GM23248 (cell line): Measurements from ENCODE around the gene ZNF8. TPM values are rescaled to one million over a fixed set of nuclear protein-coding genes. Genes with fewer than 3 reads are reported as not detected.

ENCODE experiments used
- DNase-seq: peaks from one replicate; pipeline ENCODE4 v3.0.0-alpha.2; 2015
- H2AFZ ChIP-seq: fragments of 200-600 bp; sonication (generic); 2 replicates; pipeline ENCODE4 v1.6.1; 2016; ENCODE audit warnings: antibody characterized with exemption
- H3F3A ChIP-seq: fragments of 200-600 bp; sonication (generic); 2 replicates; pipeline ENCODE4 v1.6.1; 2016; ENCODE audit warnings: mild to moderate bottlenecking, antibody characterized with exemption, mixed run types; ENCODE audit not compliant: insufficient read depth
- H3K27ac ChIP-seq: fragments of 200-600 bp; sonication (generic); 2 replicates; pipeline ENCODE4 v1.5.1; 2016; ENCODE audit warnings: mild to moderate bottlenecking
- H3K27me3 ChIP-seq: fragments of 200-600 bp; sonication (generic); replicated peaks from 2 replicates; pipeline ENCODE4 v1.6.1; 2016; ENCODE audit warnings: mild to moderate bottlenecking; ENCODE audit not compliant: insufficient read depth
- H3K36me3 ChIP-seq: fragments of 200-600 bp; sonication (generic); 2 replicates; pipeline ENCODE4 v1.6.1; 2016; ENCODE audit warnings: low read depth, mild to moderate bottlenecking
- H3K4me1 ChIP-seq: fragments of 200-600 bp; sonication (generic); 2 replicates; pipeline ENCODE4 v1.6.1; 2016; ENCODE audit warnings: mild to moderate bottlenecking; ENCODE audit not compliant: insufficient read depth
- H3K4me2 ChIP-seq: fragments of 200-600 bp; sonication (generic); one replicate; pipeline ENCODE4 v1.6.1; 2016; ENCODE audit warnings: mild to moderate bottlenecking; ENCODE audit not compliant: unreplicated experiment
- H3K4me3 ChIP-seq: fragments of 200-600 bp; sonication (generic); 2 replicates; pipeline ENCODE4 v1.5.1; 2016; ENCODE audit warnings: mild to moderate bottlenecking
- H3K79me2 ChIP-seq: fragments of 200-600 bp; sonication (generic); 2 replicates; pipeline ENCODE4 v1.6.1; 2016; ENCODE audit warnings: mild to moderate bottlenecking; ENCODE audit not compliant: insufficient read depth
- H3K9ac ChIP-seq: fragments of 200-600 bp; sonication (generic); 2 replicates; pipeline ENCODE4 v1.6.1; 2016; ENCODE audit warnings: mild to moderate bottlenecking
- H3K9me2 ChIP-seq: fragments of 200-600 bp; sonication (generic); 2 replicates; pipeline ENCODE4 v1.6.1; 2016; ENCODE audit warnings: mixed run types, mild to moderate bottlenecking, moderate library complexity; ENCODE audit not compliant: insufficient read depth
- H3K9me3 ChIP-seq: fragments of 200-600 bp; sonication (generic); one replicate; pipeline ENCODE4 v1.6.1; 2017; ENCODE audit warnings: low read depth
- H4K20me1 ChIP-seq: fragments of 200-600 bp; sonication (generic); 2 replicates; pipeline ENCODE4 v1.6.0; 2016; ENCODE audit not compliant: insufficient read depth
- EZH2 ChIP-seq: fragments of 200-600 bp; sonication (generic); IDR thresholded peaks from 2 replicates; pipeline ENCODE4 v1.6.1; 2018; ENCODE audit warnings: antibody characterized with exemption, mild to moderate bottlenecking; ENCODE audit not compliant: insufficient read depth, poor library complexity, severe bottlenecking
- EZH2phosphoT487 ChIP-seq: fragments of 200-600 bp; sonication (generic); IDR thresholded peaks from 2 replicates; pipeline ENCODE4 v1.6.1; 2018; ENCODE audit warnings: antibody characterized with exemption, moderate library complexity, mild to moderate bottlenecking, low read depth; ENCODE audit not compliant: insufficient read depth
- WGBS, 2 experiments: methylation state at CpG; one replicate each; pipeline ENCODE4 v1.1.6; 2015 to 2017; ENCODE audit warnings: low lambda C conversion rate in 2 of 2, low coverage in 1 of 2; ENCODE audit errors: missing lambda C conversion rate in 2 of 2; 5-methylcytosine and 5-hydroxymethylcytosine counted together
- in situ Hi-C: fragments of 300-500 bp; cut with MboI; formaldehyde crosslinking; loops from 2 replicates; pipeline ENCODE4 v1.15.0; 2020
- polyA plus RNA-seq: library from polyadenylated mRNA; unstranded; fragments of >200 nt; fragmentation: Nextera tagmentation; extraction: Ambion mirVana; gene quantifications from 2 replicates; pipeline ENCODE4 v1.2.1, GENCODE V29; 2016
- total RNA-seq: library from RNA; depleted of rRNA; stranded (reverse); fragments of >200 nt; shearing (Covaris generic); gene quantifications from 2 replicates; pipeline ENCODE4 v1.2.3, GENCODE V29; 2014

The ZNF8 gene
- total and polyA plus RNA-seq, 2 experiments from 2014 or later = 1.1 to 5.7 TPM

- no peak for TF ChIP-seq EZH2
- no peak for TF ChIP-seq EZH2phosphoT487
- WGBS, 2 experiments = 68 to 76% methylated on average over 7 of the region's 7 CpGs
- no peaks in the 10 kb centered on the region for H3K9me2 ChIP-seq
- DNase-seq = no peak
- no peaks in the 10 kb centered on the region for H3K4me1 ChIP-seq
- no peak overlapping the region for H2AFZ ChIP-seq
- no peak overlapping the region for H3K9ac ChIP-seq
- H4K20me1 ChIP-seq = no peaks in the 10 kb centered on the region
- H3K27me3 ChIP-seq = no peaks in the 10 kb centered on the region
- peaks cover 34% of the 10 kb centered on the region for H3K36me3 ChIP-seq
- H3K27ac ChIP-seq = no peak overlapping the region
- in situ Hi-C loops = no loop called here
- H3K4me3 ChIP-seq = no peak overlapping the region
- 0 out of 2 replicates have a peak, but pooled peaks cover under 1% of the 10 kb centered on the region for H3F3A ChIP-seq
- H3K9me3 ChIP-seq = no peaks in the 10 kb centered on the region
- peaks cover 35% of the 10 kb centered on the region for H3K79me2 ChIP-seq
- no peak overlapping the region for H3K4me2 ChIP-seq
Measured at GRCh38 chr19:58311345-58311865, 32.6 kb downstream of the ZNF8 start.

- Histone ChIP-seq H3K79me2 (no peaks in the 10 kb centered on the region), H3K27ac (no peak overlapping the region), H3F3A (peaks cover 13% of the 10 kb centered on the region; the same call in 1 of the 2 replicates), H3K9me2 (no peaks in the 10 kb centered on the region), H2AFZ (no peak overlapping the region), H3K4me2 (no peak overlapping the region), H4K20me1 (no peaks in the 10 kb centered on the region), H3K9ac (no peak overlapping the region), H3K36me3 (peaks cover 16% of the 10 kb centered on the region; the same call in 1 of the 2 replicates), H3K9me3 (no peaks in the 10 kb centered on the region), H3K4me1 (no peaks in the 10 kb centered on the region), H3K4me3 (no peak overlapping the region), H3K27me3 (no peaks in the 10 kb centered on the region)
- no peak for DNase-seq
- TF ChIP-seq EZH2phosphoT487 = no peak
- no peak for TF ChIP-seq EZH2
- 97 to 100% methylated on average over 2 of the region's 2 CpGs for WGBS, 2 experiments
- in situ Hi-C loops = no loop called here
Measured at GRCh38 chr19:58315580-58315979, 36.8 kb downstream of the ZNF8 start.

- Histone ChIP-seq H3K9me3 (no peaks in the 10 kb centered on the region), H3K9me2 (no peaks in the 10 kb centered on the region), H3K27me3 (no peaks in the 10 kb centered on the region), H3K4me2 (no peak overlapping the region), H3K36me3 (peaks cover 9% of the 10 kb centered on the region; the same call in 1 of the 2 replicates), H3K79me2 (no peaks in the 10 kb centered on the region; the same call in 1 of the 2 replicates), H2AFZ (no peak overlapping the region), H4K20me1 (no peaks in the 10 kb centered on the region), H3K27ac (no peak overlapping the region), H3K4me1 (no peaks in the 10 kb centered on the region), H3K4me3 (no peak overlapping the region), H3F3A (peaks cover 13% of the 10 kb centered on the region; the same call in 1 of the 2 replicates), H3K9ac (no peak overlapping the region)
- 63 to 70% methylated on average over 7 of the region's 7 CpGs for WGBS, 2 experiments
- DNase-seq = peak; percentile 74
- in situ Hi-C loops = no loop called here
- TF ChIP-seq EZH2phosphoT487 (no peak), EZH2 (no peak)
Measured at GRCh38 chr19:58317476-58318072, 38.8 kb downstream of the ZNF8 start.

- Histone ChIP-seq H3K9ac (no peak overlapping the region), H4K20me1 (no peaks in the 10 kb centered on the region), H3K79me2 (peaks cover 1% of the 10 kb centered on the region), H3K4me2 (no peak overlapping the region), H3K27ac (no peak overlapping the region), H3K36me3 (peaks cover 12% of the 10 kb centered on the region; the same call in 1 of the 2 replicates), H3K4me3 (no peak overlapping the region), H3K27me3 (no peaks in the 10 kb centered on the region), H3K4me1 (no peaks in the 10 kb centered on the region), H2AFZ (no peak overlapping the region), H3F3A (peaks cover 13% of the 10 kb centered on the region; the same call in 1 of the 2 replicates), H3K9me2 (no peaks in the 10 kb centered on the region), H3K9me3 (no peaks in the 10 kb centered on the region)
- DNase-seq = no peak
- 75 to 78% methylated on average over 4 of the region's 4 CpGs for WGBS, 2 experiments
- TF ChIP-seq EZH2phosphoT487 (no peak), EZH2 (no peak)
- in situ Hi-C loops = no loop called here
Measured at GRCh38 chr19:58318297-58318696, 39.5 kb downstream of the ZNF8 start.
